ENCODE measurements around the gene NR2C2. TPM values are rescaled to one million over a fixed set of nuclear protein-coding genes. Genes with fewer than 3 reads are reported as not detected.

NR2C2 gene
- total RNA-seq, 1 donor from 2014 or later, result 25.4 TPM

GRCh38 chr3:14947886-14948608, 664 bp downstream of the NR2C2 start:
- ATAC-seq (ENCODE audit: poor library complexity), result peak; percentile 96
- intact Hi-C loops (cut with DNase I), result no loop called here
- DNase-seq, result peak; percentile 97

GRCh38 chr3:14948609-14949038, 1.2 kb downstream of the NR2C2 start:
- intact Hi-C loops (cut with DNase I), result no loop called here
- no peak for ATAC-seq (ENCODE audit: poor library complexity)
- no peak for DNase-seq

- ATAC-seq (ENCODE audit: poor library complexity) (no peak), DNase-seq (no peak)
- intact Hi-C loops (cut with DNase I), result no loop called here
These were observed 1.7 kb downstream of the NR2C2 start for GRCh38 chr3:14949126-14949525.

GRCh38 chr3:14950274-14950673, 2.9 kb downstream of the NR2C2 start:
- DNase-seq (no peak), ATAC-seq (ENCODE audit: poor library complexity) (no peak)
- intact Hi-C loops (cut with DNase I), result no loop called here

GRCh38 chr3:14957153-14957552, 9.8 kb downstream of the NR2C2 start:
- intact Hi-C loops (cut with DNase I), result no loop called here
- ATAC-seq (ENCODE audit: poor library complexity) (no peak), DNase-seq (no peak)

GRCh38 chr3:14957925-14958324, 10.5 kb downstream of the NR2C2 start:
- no peak for DNase-seq
- intact Hi-C loops (cut with DNase I), result no loop called here
- no peak for ATAC-seq (ENCODE audit: poor library complexity)

GRCh38 chr3:14959359-14959943, 12.1 kb downstream of the NR2C2 start:
- no peak for DNase-seq
- no peak for ATAC-seq (ENCODE audit: poor library complexity)
- intact Hi-C loops (cut with DNase I), result no loop called here

GRCh38 chr3:14962762-14963161, 15.4 kb downstream of the NR2C2 start:
- no peak for ATAC-seq (ENCODE audit: poor library complexity)
- intact Hi-C loops (cut with DNase I), result no loop called here
- DNase-seq, result no peak

- intact Hi-C loops (cut with DNase I), result no loop called here
- ATAC-seq (ENCODE audit: poor library complexity), result no peak
- no peak for DNase-seq
These were observed 19.9 kb downstream of the NR2C2 start for GRCh38 chr3:14967285-14967684.

- ATAC-seq (ENCODE audit: poor library complexity), result no peak
These were observed 22.3 kb downstream of the NR2C2 start for GRCh38 chr3:14969671-14970070.

GRCh38 chr3:14976317-14976716, 28.9 kb downstream of the NR2C2 start:
- DNase-seq, result no peak
- ATAC-seq (ENCODE audit: poor library complexity), result no peak
- intact Hi-C loops (cut with DNase I), result no loop called here

More at GRCh38 chr3:14969671-14970070, 22.3 kb downstream of the NR2C2 start:
- intact Hi-C loops (cut with DNase I), result no loop called here
- no peak for DNase-seq

GRCh38 chr3:14980689-14981088, 33.3 kb downstream of the NR2C2 start:
- no peak for ATAC-seq (ENCODE audit: poor library complexity)
- intact Hi-C loops (cut with DNase I), result no loop called here
- no peak for DNase-seq

- ATAC-seq (ENCODE audit: poor library complexity), result no peak
- DNase-seq, result no peak
- intact Hi-C loops (cut with DNase I), result no loop called here
These were observed 37.3 kb downstream of the NR2C2 start for GRCh38 chr3:14984581-14985113.

- DNase-seq (no peak), ATAC-seq (ENCODE audit: poor library complexity) (no peak)
- intact Hi-C loops (cut with DNase I), result no loop called here
These were observed 41.6 kb downstream of the NR2C2 start for GRCh38 chr3:14988988-14989394.

GRCh38 chr3:14989943-14990779, 42.8 kb downstream of the NR2C2 start:
- DNase-seq (no peak), ATAC-seq (ENCODE audit: poor library complexity) (peak; percentile 92)
- intact Hi-C loops (cut with DNase I), result no loop called here

- no peak for DNase-seq
- intact Hi-C loops (cut with DNase I), result no loop called here
- ATAC-seq (ENCODE audit: poor library complexity), result no peak
These were observed 43.4 kb downstream of the NR2C2 start for GRCh38 chr3:14990780-14991148.

- intact Hi-C loops (cut with DNase I), result no loop called here
- DNase-seq, result no peak
These were observed 43.9 kb downstream of the NR2C2 start for GRCh38 chr3:14991151-14991742.

GRCh38 chr3:14991818-14992612, 44.6 kb downstream of the NR2C2 start:
- DNase-seq (no peak), ATAC-seq (ENCODE audit: poor library complexity) (no peak)
- intact Hi-C loops (cut with DNase I), result no loop called here

More at GRCh38 chr3:14991151-14991742, 43.9 kb downstream of the NR2C2 start:
- ATAC-seq (ENCODE audit: poor library complexity), result peak; percentile 17
